Stomach (tissue), 9 donors: ENCODE data around the gene UMAD1. TPM values are rescaled to one million over a fixed set of nuclear protein-coding genes. Genes with fewer than 3 reads are reported as not detected.

Source experiments
- DNase-seq, 2 donors: peaks; one replicate each; pipeline versions ENCODE4 v3.0.0 to v3.0.0-alpha.2; 2013 to 2019
- H3K27ac ChIP-seq, 5 donors: fragments of 200-600 bp in 4 of 5; sonication (generic) in 4 of 5; one replicate each; pipeline ENCODE4 v1.5.1; 2013 to 2019; ENCODE audit warnings: mild to moderate bottlenecking in 1 of 5, moderate library complexity in 1 of 5
- H3K27me3 ChIP-seq, 3 donors: fragments of 200-600 bp; sonication (generic); one replicate each; pipeline ENCODE4 v1.5.1; 2017 to 2019; ENCODE audit warnings: mixed run types in 1 of 3
- H3K36me3 ChIP-seq, 4 donors: fragments of 200-600 bp; sonication (generic); 1 replicate in 3 of 4; 2 replicates in 1 of 4; pipeline ENCODE4 v1.5.1; 2016 to 2019
- H3K4me1 ChIP-seq, 4 donors: fragments of 200-600 bp; sonication (generic); one replicate each; pipeline ENCODE4 v1.5.1; 2016 to 2019
- H3K4me3 ChIP-seq, 4 donors: fragments of 200-600 bp; sonication (generic) in 3 of 4; one replicate each; pipeline ENCODE4 v1.5.1; 2016 to 2019; ENCODE audit warnings: mild to moderate bottlenecking in 1 of 4
- H3K9me3 ChIP-seq, 4 donors: fragments of 200-600 bp; sonication (generic); one replicate each; pipeline ENCODE4 v1.5.1; 2016 to 2019
- CTCF ChIP-seq, 7 experiments: fragments of 450-650 bp in 4 of 7; fragments of 200-600 bp in 3 of 7; sonication (generic) in 3 of 7; IDR thresholded peaks; one replicate each; pipeline ENCODE4 v1.5.1; 2016 to 2019; ENCODE audit warnings: antibody characterized with exemption in 7 of 7, control low read depth in 2 of 7, mild to moderate bottlenecking in 1 of 7
- EP300 ChIP-seq: sonication (generic); formaldehyde crosslinking; IDR thresholded peaks from one replicate; pipeline ENCODE4 v1.6.1; 2017; ENCODE audit warnings: antibody characterized with exemption
- POLR2A ChIP-seq, 4 donors: fragments of 450-650 bp; IDR thresholded peaks; one replicate each; pipeline ENCODE4 v1.6.1; 2016; ENCODE audit warnings: antibody characterized with exemption in 4 of 4, control low read depth in 2 of 4, mild to moderate bottlenecking in 1 of 4, moderate library complexity in 1 of 4
- POLR2AphosphoS5 ChIP-seq, 3 donors: sonication (generic); formaldehyde crosslinking; IDR thresholded peaks; one replicate each; pipeline ENCODE4 v1.6.1; 2016; ENCODE audit warnings: antibody characterized with exemption in 3 of 3
- WGBS, 5 donors: extraction: QIAGEN DNeasy Blood & Tissue Kit in 3 of 5; methylation state at CpG; one replicate each; pipeline versions ENCODE4 v1.1.5 to v1.1.7; 2013 to 2018; 5-methylcytosine and 5-hydroxymethylcytosine counted together
- intact Hi-C: fragments of 100-400 bp; cut with DNase I; formaldehyde crosslinking; loops from one replicate; pipeline ENCODE4 v1.15.1; 2023; ENCODE audit warnings: low total_unique reads
- polyA plus RNA-seq, 3 donors: library from polyadenylated mRNA; stranded (reverse); fragments of 200-250 nt; gene quantifications; one replicate each; pipeline ENCODE4 v1.2.3, GENCODE V29; 2013
- total RNA-seq, 5 donors: library from RNA; depleted of rRNA; stranded (reverse); fragments of >200 nt; gene quantifications; one replicate each; pipeline versions ENCODE4 v1.1.0 to v1.2.3, GENCODE V29; 2014 to 2016
- donor health status: healthy with polysubstance abuse.
- donor health status: Bipolar disorder and iron deficiency.
- donor health status: healthy.

Gene UMAD1
- total and polyA plus RNA-seq, 8 donors = 7.8 to 175 (median 30.1) TPM

GRCh38 chr7:7732621-7733281 is 92.2 kb downstream of the UMAD1 start:
- H3K4me3 ChIP-seq = no peak overlapping the region
- TF ChIP-seq EP300 = no peak
- no peak for TF ChIP-seq CTCF (IDR thresholded peaks at IDR 0.05)
- TF ChIP-seq POLR2A (IDR thresholded peaks at IDR 0.05) = no peak
- no peak for TF ChIP-seq POLR2AphosphoS5 (IDR thresholded peaks at IDR 0.05)
- H3K9me3 ChIP-seq = no peaks in the 10 kb centered on the region
- no peaks in the 10 kb centered on the region for H3K36me3 ChIP-seq
- H3K27me3 ChIP-seq = no peaks in the 10 kb centered on the region
- intact Hi-C loops = no loop called here
- 49 to 68% (median 60%) methylated on average over 4 of the region's 4 CpGs for WGBS, 5 donors
- peaks cover 0 to 38% (median 18%) of the 10 kb centered on the region in 4 donors for H3K4me1 ChIP-seq
- DNase-seq = peak in 1 of 2 donors; percentile 37
- peak overlapping the region in 2 of 5 donors; percentile 26 to 31 for H3K27ac ChIP-seq

DNA sequence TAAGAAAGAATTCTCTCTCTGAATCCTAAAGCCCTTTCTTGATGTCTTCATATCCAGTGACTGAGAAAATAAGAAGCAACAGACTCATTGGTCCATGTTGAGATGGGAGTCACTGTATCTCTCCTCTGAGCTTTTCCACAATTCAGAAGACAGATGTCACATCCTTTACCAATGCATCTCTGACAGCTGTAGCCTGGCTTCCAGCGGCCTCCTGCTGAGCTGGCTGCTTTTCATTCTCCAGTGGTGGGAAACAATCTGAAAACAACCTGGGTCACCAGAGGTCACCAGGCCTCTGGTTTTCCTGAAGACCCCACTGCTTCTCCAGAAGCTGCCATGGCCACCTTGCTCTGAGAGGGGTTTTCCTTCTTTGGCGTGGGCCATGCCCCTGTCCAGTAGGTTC is 96.1 kb downstream of the UMAD1 start:
- DNase-seq = no peak
- Histone ChIP-seq H3K27me3 (no peaks in the 10 kb centered on the region), H3K4me3 (no peak overlapping the region), H3K4me1 (peaks cover 0 to 55% (median 17%) of the 10 kb centered on the region in 4 donors), H3K9me3 (no peaks in the 10 kb centered on the region), H3K27ac (no peak overlapping the region), H3K36me3 (no peaks in the 10 kb centered on the region)
- no peak for TF ChIP-seq EP300
- TF ChIP-seq CTCF (IDR thresholded peaks at IDR 0.05) = no peak
- TF ChIP-seq POLR2A (IDR thresholded peaks at IDR 0.05) = no peak
- TF ChIP-seq POLR2AphosphoS5 (IDR thresholded peaks at IDR 0.05) = no peak
- WGBS, 5 donors = 91 to 98% (median 96%) methylated on average over 2 of the region's 2 CpGs
- intact Hi-C loops = no loop called here

GRCh38 chr7:7737674-7738073 is 97.1 kb downstream of the UMAD1 start:
- intact Hi-C loops = no loop called here
- DNase-seq = no peak
- no peaks in the 10 kb centered on the region for H3K9me3 ChIP-seq
- H3K36me3 ChIP-seq = no peaks in the 10 kb centered on the region
- peaks cover 0 to 45% (median 11%) of the 10 kb centered on the region in 4 donors for H3K4me1 ChIP-seq
- TF ChIP-seq POLR2A (IDR thresholded peaks at IDR 0.05) (no peak), CTCF (IDR thresholded peaks at IDR 0.05) (no peak), POLR2AphosphoS5 (IDR thresholded peaks at IDR 0.05) (no peak), EP300 (no peak)
- H3K27ac ChIP-seq = no peak overlapping the region
- no peak overlapping the region for H3K4me3 ChIP-seq
- H3K27me3 ChIP-seq = no peaks in the 10 kb centered on the region

DNA sequence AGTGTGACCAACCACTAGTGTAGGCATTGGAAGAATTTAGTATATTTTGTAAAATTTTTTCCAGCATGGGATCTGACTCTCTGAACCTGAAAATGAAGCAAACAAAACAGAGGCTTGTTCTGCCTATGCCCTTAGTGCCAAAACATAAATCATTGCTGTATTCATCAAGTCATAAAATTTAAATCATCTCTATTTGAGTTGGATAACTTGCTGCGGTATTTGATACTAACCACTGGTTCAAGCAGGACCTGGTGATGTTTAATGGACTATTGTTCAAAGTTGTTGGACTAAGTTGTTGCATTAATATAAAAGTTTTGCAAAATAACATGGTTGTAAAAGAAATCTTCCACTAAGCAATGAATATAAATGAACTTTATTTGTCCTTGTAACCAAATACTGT is 97.6 kb downstream of the UMAD1 start:
- 74 to 95% (median 87%) methylated on average over 1 of the region's 1 CpG for WGBS, 5 donors

More for the DNA sequence above, 97.6 kb downstream of the UMAD1 start:
- no peak for TF ChIP-seq POLR2AphosphoS5 (IDR thresholded peaks at IDR 0.05)
- TF ChIP-seq POLR2A (IDR thresholded peaks at IDR 0.05) = no peak
- no peak for TF ChIP-seq CTCF (IDR thresholded peaks at IDR 0.05)
- TF ChIP-seq EP300 = no peak
- Histone ChIP-seq H3K4me3 (no peak overlapping the region), H3K4me1 (peaks cover 0 to 40% (median 9%) of the 10 kb centered on the region in 4 donors), H3K27ac (no peak overlapping the region), H3K36me3 (no peaks in the 10 kb centered on the region), H3K27me3 (no peaks in the 10 kb centered on the region), H3K9me3 (no peaks in the 10 kb centered on the region)
- intact Hi-C loops = no loop called here
- DNase-seq = no peak
